Ascending aorta (tissue), 2 donors: ENCODE results near the gene ST6GALNAC3. TPM values are rescaled to one million over a fixed set of nuclear protein-coding genes. Genes with fewer than 3 reads are reported as not detected.

Experiments used
- DNase-seq, 2 donors: peaks; one replicate each; pipeline ENCODE4 v3.0.0-alpha.2; 2019; ENCODE audit warnings: low spot score in 2 of 2
- H3K27ac ChIP-seq, 2 donors: fragments of 200-600 bp; sonication (generic); one replicate each; pipeline ENCODE4 v1.5.1; 2016 to 2017; ENCODE audit warnings: mild to moderate bottlenecking in 1 of 2
- H3K27me3 ChIP-seq: fragments of 200-600 bp; sonication (generic); one replicate; pipeline ENCODE4 v1.5.1; 2017
- H3K36me3 ChIP-seq, 2 donors: fragments of 200-600 bp; sonication (generic); one replicate each; pipeline ENCODE4 v1.5.1; 2016
- H3K4me1 ChIP-seq, 2 donors: fragments of 200-600 bp; sonication (generic); one replicate each; pipeline ENCODE4 v1.5.1; 2016 to 2017; ENCODE audit warnings: mild to moderate bottlenecking in 1 of 2
- H3K4me3 ChIP-seq, 2 donors: fragments of 200-600 bp; sonication (generic); one replicate each; pipeline ENCODE4 v1.5.1; 2016 to 2017; ENCODE audit warnings: mild to moderate bottlenecking in 1 of 2
- H3K9me3 ChIP-seq, 2 donors: fragments of 200-600 bp; sonication (generic); one replicate each; pipeline ENCODE4 v1.5.1; 2016
- intact Hi-C: fragments of 100-400 bp; cut with DNase I; formaldehyde crosslinking; loops from one replicate; pipeline ENCODE4 v1.15.1; 2023
- total RNA-seq: library from RNA; depleted of rRNA; stranded (reverse); fragments of >200 nt; gene quantifications from one replicate; pipeline ENCODE4 v1.1.0, GENCODE V29; 2016
- TF ChIP-seq, protein P1 (sequence below), 3 experiments: fragments of 200-600 bp in 2 of 3; fragments of 450-650 bp in 1 of 3; sonication (generic) in 2 of 3; IDR thresholded peaks; one replicate each; pipeline ENCODE4 v1.5.1; 2016 to 2019; ENCODE audit warnings: antibody characterized with exemption in 3 of 3, mild to moderate bottlenecking in 1 of 3, moderate library complexity in 1 of 3

ST6GALNAC3 gene
- total RNA-seq, 1 donor from 2014 or later, result 34.5 TPM

DNA sequence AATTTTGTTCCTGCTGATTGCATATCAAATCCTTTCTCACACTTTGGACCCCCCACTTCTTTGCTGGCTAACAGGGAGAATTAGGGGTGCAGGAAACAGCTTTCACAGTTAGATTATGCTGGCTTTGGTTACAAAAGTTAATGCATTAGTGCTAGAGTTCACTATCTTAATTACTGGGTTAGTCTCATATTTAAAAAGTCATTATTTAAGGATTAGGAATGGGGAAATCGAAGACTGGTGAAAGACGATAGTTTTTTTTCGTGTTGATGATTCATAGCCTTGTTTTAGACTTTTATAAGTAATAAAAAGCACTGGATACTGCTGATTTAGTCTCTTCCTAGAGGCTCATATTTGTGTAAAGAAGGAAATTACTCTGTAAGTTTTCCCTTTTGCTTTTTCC lies 11.6 kb downstream of the ST6GALNAC3 start:
- Histone ChIP-seq H3K36me3 (no peaks in the 10 kb centered on the region), H3K27me3 (no peaks in the 10 kb centered on the region), H3K27ac (no peak overlapping the region), H3K9me3 (no peaks in the 10 kb centered on the region), H3K4me1 (no peaks in the 10 kb centered on the region), H3K4me3 (no peak overlapping the region)
- no peak for DNase-seq
- intact Hi-C loops, result no loop called here
- TF ChIP-seq, protein P1, sequence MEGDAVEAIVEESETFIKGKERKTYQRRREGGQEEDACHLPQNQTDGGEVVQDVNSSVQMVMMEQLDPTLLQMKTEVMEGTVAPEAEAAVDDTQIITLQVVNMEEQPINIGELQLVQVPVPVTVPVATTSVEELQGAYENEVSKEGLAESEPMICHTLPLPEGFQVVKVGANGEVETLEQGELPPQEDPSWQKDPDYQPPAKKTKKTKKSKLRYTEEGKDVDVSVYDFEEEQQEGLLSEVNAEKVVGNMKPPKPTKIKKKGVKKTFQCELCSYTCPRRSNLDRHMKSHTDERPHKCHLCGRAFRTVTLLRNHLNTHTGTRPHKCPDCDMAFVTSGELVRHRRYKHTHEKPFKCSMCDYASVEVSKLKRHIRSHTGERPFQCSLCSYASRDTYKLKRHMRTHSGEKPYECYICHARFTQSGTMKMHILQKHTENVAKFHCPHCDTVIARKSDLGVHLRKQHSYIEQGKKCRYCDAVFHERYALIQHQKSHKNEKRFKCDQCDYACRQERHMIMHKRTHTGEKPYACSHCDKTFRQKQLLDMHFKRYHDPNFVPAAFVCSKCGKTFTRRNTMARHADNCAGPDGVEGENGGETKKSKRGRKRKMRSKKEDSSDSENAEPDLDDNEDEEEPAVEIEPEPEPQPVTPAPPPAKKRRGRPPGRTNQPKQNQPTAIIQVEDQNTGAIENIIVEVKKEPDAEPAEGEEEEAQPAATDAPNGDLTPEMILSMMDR (IDR thresholded peaks at IDR 0.05), result no peak

DNA sequence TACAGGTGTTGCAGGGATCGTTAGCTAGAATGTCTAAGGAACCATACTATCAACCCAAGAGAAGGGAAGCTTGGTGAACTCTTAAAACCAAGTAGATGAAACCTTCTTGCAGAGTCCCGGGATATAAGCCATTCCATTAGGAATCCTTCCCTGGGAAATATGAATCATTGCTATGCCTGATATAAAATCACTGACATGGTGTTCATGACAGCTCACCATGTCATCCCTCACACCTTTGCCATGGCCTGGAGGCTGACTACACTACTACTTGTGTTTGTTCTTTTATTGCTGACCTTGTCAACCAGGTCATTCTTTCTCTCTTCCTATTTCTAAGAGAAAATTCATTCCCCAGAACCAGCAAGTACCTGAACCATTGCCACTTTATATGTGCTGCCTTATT lies 12.1 kb downstream of the ST6GALNAC3 start:
- no peaks in the 10 kb centered on the region for H3K36me3 ChIP-seq
- DNase-seq, result no peak
- H3K9me3 ChIP-seq, result no peaks in the 10 kb centered on the region
- TF ChIP-seq, protein P1 (IDR thresholded peaks at IDR 0.05), result no peak
- H3K27ac ChIP-seq, result no peak overlapping the region
- no peaks in the 10 kb centered on the region for H3K4me1 ChIP-seq
- H3K27me3 ChIP-seq, result no peaks in the 10 kb centered on the region
- no peak overlapping the region for H3K4me3 ChIP-seq
- intact Hi-C loops, result no loop called here

DNA sequence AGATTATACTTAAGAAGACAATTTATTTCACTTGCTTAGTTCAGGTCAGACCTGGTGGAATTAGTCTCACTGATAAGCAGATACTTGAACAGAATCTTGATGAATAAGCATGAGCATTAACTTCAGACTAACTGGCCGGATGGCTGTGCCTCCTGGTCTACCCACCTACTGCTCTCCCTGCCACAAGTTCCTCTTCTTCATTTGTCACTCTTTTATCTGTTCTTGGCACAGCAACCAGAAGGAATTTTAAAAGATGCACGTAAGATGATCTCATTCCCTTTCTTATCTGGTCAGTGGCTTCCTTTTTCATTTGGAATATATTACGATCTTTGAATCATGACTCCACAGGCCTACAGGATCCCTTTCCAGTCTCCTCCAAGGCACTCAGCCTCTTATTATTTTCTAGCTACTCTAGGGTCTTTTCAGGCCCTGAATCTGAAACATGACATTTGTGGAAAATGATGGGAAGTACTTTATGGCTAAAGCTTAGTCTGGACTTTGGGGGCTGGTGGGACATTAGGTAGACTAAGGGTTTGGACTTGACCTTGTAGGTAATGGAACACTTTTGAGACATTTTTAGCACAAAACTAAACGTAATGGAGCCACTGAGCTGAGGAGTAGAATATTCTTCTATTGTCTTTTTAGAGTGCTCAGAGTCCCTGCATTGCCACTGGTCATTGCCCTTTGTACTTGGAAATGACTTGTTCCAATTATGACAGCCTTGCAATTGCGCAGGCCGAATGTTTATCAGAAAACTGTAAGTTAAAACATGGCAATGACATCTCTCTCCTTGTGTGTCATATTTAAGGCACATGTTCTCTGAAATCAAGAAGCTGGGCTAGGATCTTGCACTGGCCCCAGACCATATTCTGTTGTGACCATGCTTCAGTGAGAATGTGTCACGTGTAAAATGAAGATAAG lies 16.0 kb downstream of the ST6GALNAC3 start:
- Histone ChIP-seq H3K27me3 (no peaks in the 10 kb centered on the region), H3K4me1 (no peaks in the 10 kb centered on the region), H3K9me3 (no peaks in the 10 kb centered on the region), H3K36me3 (no peaks in the 10 kb centered on the region), H3K27ac (no peak overlapping the region), H3K4me3 (no peak overlapping the region)
- TF ChIP-seq, protein P1 (IDR thresholded peaks at IDR 0.05), result no peak
- DNase-seq, result no peak
- intact Hi-C loops, result no loop called here

DNA sequence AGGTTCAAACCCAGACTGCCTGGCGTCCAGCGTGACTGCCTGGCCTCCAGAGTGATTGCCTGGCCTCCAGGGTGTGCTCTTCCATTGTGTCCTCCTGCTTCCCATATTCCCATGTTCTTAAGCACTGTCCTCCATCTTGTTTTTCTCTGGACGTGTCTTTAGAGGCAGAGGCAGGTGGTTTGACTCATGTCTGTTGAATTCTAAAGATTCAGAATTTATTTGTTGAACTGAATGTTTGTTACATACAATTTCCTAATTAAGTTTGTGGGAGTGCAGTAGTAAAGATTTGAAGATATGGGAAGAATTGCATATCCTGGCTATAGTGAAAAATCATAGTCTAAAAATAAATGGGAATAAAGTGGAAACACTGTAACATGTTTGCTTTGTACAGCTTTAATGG lies 18.3 kb downstream of the ST6GALNAC3 start:
- Histone ChIP-seq H3K4me1 (no peaks in the 10 kb centered on the region), H3K9me3 (no peaks in the 10 kb centered on the region), H3K27ac (no peak overlapping the region), H3K4me3 (no peak overlapping the region), H3K36me3 (no peaks in the 10 kb centered on the region), H3K27me3 (no peaks in the 10 kb centered on the region)
- intact Hi-C loops, result no loop called here
- DNase-seq, result no peak
- TF ChIP-seq, protein P1 (IDR thresholded peaks at IDR 0.05), result no peak

DNA sequence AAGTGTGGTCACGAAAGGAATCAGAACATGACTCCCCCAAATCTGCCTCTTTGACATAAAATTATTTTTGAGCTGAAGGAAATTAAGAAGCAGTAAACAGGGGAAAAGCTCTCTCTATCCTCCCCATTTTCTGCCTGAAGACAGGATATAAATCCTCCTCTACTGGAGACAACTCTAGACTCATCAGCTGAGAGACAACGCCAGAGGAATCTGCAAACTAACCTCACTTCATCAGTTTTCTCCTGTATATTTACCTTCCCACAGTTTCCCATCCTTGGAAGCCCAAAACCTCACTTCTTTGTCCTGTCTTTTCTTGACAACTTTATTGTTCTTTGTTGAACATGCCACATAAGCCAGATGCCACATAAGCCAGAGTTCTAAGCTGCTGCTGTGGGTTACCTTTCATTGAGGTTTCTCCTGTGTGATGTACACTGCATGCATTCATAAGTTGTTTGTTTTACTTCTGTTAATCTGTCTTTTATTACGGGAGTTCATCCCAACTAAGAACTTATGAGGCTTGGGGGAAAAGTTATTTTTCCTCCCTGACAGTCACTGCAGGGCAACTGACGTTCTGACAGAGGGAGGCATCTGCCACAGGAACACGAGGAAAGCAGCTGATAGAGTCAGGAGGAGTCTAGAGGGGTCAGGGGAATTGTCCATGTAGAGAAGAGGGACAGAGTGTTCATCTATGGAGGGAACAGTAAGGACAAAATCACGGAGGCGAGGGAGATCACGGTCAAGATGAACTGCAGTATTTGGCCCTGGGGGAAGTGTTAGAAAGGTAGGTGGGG lies 19.2 kb downstream of the ST6GALNAC3 start:
- H3K27me3 ChIP-seq, result no peaks in the 10 kb centered on the region
- DNase-seq, result no peak
- intact Hi-C loops, result no loop called here

More for the DNA sequence above, 19.2 kb downstream of the ST6GALNAC3 start:
- TF ChIP-seq, protein P1 (IDR thresholded peaks at IDR 0.05), result no peak
- no peaks in the 10 kb centered on the region for H3K9me3 ChIP-seq
- H3K27ac ChIP-seq, result no peak overlapping the region
- H3K4me1 ChIP-seq, result no peaks in the 10 kb centered on the region
- H3K4me3 ChIP-seq, result no peak overlapping the region
- no peaks in the 10 kb centered on the region for H3K36me3 ChIP-seq
